ENCODE data around the gene ZNF365.

- TF ChIP-seq POLR2A (IDR thresholded peaks at IDR 0.05; ENCODE audit: low read length), result no peak
- no peak for TF ChIP-seq GATA1 (IDR thresholded peaks at IDR 0.05; ENCODE audit: low read depth, low read length)
Observed at GRCh38 chr10:62395892-62396291, 21.7 kb downstream of the ZNF365 start.

Data from erythroblast (primary cell).